Fibroblast of pulmonary artery (primary cell): Measurements from ENCODE around the gene SOCS1.

ENCODE experiments used
- DNase-seq: peaks from one replicate; pipeline ENCODE4 v3.0.0-alpha.2; 2010; ENCODE audit warnings: low read depth
- H3K4me3 ChIP-seq: replicated peaks from 2 replicates; pipeline ENCODE4 v1.5.1; 2011; ENCODE audit warnings: low read depth, mild to moderate bottlenecking, control low read depth, low read length, moderate library complexity
- TF ChIP-seq, protein P1 (sequence below): IDR thresholded peaks from 2 replicates; pipeline ENCODE4 v1.5.1; 2011; ENCODE audit warnings: mild to moderate bottlenecking, control low read depth, low read length, inconsistent platforms; ENCODE audit errors: missing control alignments

The SOCS1 gene

DNA sequence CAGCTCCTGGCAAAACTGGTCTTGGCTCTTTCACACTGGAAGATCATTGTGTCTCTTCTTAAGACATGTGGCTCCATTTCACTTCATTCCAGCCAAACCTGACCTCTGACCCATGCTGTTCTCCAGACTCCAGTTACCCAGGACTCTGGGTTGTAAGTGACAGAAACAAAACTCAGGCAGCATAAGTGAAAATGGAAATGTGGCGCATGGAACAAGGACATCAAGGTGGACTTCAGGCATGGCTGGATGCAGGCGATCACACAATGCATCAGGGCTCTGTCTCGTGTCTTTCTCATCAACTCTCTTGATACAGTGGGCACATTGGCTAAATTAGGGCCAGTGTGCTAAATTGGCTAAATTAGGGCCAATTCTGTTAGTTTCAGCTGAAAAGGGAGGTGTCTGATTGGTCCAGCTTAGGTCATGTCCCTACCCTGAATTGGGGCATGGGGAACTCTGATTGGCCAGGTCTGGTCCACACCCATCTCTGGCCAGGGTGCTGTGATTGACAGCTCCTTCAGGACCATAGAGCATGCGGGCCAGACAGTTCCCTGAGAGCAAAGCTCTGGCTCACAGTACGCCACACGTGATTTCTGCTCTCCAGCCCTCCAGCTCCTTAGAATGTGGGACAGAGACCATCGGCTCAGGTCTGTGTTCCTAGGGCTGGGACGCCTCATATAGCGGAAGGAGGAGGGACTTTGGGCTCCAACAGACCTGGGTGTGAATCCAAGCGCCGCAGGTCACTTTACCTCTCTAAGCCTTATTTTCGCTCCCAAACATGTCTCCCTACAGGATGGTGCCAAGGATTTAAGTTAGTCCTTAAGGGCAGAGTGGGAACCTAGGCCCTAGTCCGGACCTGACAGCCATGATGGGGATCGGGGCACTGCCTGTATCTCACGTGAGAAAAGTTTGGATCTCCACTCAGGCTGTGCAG is 17.5 kb downstream of the SOCS1 start:
- no peak overlapping the region for H3K4me3 ChIP-seq
- DNase-seq = no peak
- TF ChIP-seq, protein P1, sequence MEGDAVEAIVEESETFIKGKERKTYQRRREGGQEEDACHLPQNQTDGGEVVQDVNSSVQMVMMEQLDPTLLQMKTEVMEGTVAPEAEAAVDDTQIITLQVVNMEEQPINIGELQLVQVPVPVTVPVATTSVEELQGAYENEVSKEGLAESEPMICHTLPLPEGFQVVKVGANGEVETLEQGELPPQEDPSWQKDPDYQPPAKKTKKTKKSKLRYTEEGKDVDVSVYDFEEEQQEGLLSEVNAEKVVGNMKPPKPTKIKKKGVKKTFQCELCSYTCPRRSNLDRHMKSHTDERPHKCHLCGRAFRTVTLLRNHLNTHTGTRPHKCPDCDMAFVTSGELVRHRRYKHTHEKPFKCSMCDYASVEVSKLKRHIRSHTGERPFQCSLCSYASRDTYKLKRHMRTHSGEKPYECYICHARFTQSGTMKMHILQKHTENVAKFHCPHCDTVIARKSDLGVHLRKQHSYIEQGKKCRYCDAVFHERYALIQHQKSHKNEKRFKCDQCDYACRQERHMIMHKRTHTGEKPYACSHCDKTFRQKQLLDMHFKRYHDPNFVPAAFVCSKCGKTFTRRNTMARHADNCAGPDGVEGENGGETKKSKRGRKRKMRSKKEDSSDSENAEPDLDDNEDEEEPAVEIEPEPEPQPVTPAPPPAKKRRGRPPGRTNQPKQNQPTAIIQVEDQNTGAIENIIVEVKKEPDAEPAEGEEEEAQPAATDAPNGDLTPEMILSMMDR = no peak

DNA sequence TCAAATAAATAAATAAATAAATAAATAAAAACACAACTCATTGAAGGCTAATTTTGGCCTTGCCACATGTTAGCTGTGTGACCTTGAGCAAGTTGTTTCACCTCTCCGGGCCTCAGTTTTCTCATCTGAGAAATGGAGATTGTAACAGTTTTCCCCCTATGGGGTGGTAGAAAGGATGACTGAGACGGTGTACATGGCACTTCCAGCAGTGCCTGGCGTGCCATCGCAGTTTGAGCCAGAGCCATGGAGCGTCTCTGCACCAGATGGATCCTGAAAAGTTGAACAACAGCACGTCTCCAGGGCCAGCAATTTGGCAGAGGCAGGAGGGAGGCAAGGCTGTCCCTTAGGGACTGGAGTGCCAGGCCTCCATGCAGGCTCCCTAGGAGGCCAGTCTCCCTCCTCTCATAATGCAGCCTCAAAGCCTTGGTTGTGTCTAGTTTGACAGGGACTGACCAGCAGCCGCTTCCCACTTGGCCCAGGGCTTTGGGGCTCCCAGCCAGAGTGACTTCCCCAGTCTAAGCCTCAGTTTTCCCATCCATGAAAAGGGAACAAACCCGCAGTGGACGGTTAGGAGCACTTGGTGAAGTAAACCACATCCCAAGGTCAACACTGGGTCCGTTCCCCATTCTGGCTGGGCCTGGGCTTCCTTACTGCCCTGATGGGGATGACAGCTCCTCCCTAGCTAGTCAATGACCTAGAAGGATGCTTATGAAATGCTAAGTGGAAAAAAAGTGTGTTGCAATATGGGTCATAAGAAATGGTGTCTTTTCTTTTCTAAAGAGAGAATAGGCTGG is 19.3 kb downstream of the SOCS1 start:
- DNase-seq = peak; percentile 50
- H3K4me3 ChIP-seq = no peak overlapping the region
- TF ChIP-seq, protein P1 = no peak

DNA sequence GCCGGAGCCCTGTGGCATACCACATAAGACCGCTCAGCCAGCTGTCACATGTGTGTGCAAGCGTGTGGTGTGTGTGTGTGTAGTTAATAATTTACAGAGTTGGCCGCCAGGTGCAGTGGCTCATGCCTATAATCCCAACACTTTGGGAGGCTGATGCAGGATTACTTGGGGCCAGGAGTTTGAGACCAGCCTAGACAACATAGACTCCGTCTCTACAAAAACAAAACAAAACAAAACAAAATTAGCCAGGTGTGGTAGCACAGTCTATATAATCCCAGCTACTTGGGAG is 20.4 kb downstream of the SOCS1 start:
- H3K4me3 ChIP-seq = no peak overlapping the region
- no peak for DNase-seq
- TF ChIP-seq, protein P1 = no peak

DNA sequence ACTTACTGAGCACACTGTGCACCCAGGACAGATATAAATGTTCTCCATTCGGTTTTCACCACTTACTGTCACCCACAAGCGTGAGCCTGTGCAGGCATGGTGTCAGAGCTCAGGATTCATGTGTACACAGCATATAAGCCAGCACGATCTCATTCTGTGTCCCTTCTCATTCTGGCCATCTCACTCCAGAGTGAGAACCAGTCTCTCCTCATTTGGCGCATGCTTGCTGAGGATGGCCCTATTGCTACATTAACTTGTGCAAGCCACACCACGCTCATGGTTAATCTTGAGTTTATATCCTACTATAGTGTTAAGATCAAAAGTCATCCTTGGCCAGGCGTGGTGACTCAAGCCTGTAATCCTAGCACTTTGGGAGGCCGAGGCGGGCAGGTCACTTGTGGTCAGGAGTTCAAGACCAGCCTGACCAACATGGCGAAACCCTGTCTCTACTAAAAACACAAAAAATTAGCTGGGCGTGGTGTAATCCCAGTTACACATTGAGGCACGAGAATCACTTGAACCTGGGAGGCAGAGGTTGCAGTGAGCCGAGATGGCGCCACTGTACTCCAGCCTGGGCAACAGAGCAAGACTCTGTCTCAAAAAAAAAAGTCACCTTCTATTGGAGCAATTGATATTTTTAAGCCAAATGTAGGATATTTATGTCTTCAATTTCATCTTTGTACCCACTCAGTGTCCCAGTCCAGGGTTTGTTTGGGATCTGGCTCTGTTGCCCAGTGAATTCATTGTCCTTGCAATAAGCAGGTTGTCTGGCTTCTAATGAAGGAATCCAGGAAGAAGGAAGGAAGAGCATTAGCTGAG is 20.9 kb downstream of the SOCS1 start:
- no peak for DNase-seq
- TF ChIP-seq, protein P1 = no peak
- no peak overlapping the region for H3K4me3 ChIP-seq

DNA sequence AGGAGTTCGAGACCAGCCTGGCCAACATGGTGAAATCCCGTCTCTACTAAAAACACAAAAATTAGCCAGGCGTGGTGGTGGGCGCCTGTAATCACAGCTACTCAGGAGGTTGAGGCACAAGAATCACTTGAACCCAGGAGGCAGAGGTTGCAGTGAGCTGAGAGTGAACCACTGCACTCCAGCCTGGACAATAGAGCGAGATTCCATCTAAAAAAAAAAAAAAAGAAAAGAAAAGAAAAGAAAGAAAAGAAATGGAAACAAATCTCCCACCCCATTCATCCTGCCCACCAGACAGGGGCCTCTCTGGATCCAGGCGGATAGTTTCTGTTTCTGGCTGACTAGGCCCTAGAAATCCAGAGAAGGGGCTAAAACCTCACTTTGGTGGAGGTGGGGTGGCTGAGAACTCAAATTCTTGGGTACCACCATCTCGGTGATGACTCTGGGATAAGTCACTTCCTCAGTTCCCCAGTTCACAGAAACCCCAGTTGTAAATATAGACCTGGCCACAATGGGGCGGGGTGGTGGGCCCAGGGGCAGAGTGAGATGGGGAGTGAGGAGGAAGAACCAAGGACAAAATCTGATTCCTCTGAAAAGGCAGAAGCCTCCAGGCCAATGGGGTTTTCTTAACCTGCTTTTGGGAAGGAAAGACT is 22.2 kb downstream of the SOCS1 start:
- TF ChIP-seq, protein P1 = no peak
- H3K4me3 ChIP-seq = no peak overlapping the region
- DNase-seq = no peak

DNA sequence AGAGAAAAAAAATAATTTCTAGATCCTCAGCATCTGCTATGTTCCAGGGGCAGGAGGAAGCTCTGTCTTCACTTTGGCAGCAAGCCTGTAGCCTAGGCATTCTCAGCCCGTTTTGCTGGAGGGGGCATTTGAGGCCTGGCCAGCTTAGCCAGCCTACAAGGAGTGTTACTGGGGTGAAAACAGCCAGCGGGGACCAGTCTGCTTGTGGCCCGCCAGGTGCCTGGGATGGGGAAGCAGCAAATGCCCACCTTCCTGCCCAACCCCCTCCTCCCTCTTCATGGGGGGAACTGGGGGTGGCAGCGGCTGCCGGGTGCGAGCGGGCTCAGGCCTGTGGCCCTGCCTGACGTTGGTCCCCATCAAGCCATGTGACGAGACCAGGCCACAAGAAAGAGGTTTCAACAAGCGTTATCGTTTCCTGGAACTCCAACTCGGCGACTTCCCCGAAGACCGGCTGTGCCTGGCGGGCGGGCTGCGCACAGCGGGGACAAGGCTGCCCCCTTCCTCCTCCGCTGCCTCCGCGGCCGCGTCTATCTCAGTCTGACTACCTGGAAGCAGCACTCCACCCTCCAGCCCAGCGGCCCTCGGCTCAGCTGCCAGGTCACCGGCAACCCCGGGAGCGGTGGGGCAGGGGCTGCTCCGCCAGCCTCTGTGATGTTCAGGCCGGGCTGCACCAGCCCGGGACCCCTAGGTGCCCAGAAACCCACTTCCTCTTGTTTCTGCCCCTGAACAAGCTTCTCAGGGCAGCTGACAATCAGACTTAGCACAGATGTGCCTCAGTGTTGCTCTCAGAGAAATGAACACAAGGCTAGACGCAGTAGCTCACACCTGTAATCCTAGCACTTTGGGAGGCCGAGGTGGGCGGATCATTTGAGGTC is 22.9 kb downstream of the SOCS1 start:
- no peak overlapping the region for H3K4me3 ChIP-seq
- TF ChIP-seq, protein P1 = no peak
- no peak for DNase-seq
